SK-N-SH (cell line): ENCODE measurements around the gene NR6A1. TPM values are rescaled to one million over a fixed set of nuclear protein-coding genes. Genes with fewer than 3 reads are reported as not detected.

Source experiments
- CTCF ChIA-PET: fragments of 300-600, 350-600 bp; formaldehyde crosslinking; extraction: SDS; loops from one replicate; lab custom pipeline; 2021; lab: Yijun Ruan, JAX
- POLR2A ChIA-PET: fragments of 350-600 bp; sonication (Branson Sonifier 250); formaldehyde crosslinking; extraction: SDS; loops from one replicate; lab custom pipeline; 2020; ENCODE audit warnings: antibody characterized with exemption, inconsistent platforms; lab: Yijun Ruan, JAX
- DNase-seq: peaks from one replicate; pipeline ENCODE4 v3.0.0; 2012
- H2AFZ ChIP-seq: fragments of 200-600 bp; sonication (generic); 2 replicates; pipeline ENCODE4 v1.8.1; 2016; ENCODE audit warnings: antibody characterized with exemption, mild to moderate bottlenecking, low read depth
- H3F3A ChIP-seq: fragments of 200-600 bp; sonication (generic); replicated peaks from 2 replicates; pipeline ENCODE3; 2016; ENCODE audit warnings: antibody characterized with exemption, mild to moderate bottlenecking; ENCODE audit not compliant: insufficient read depth
- H3K27ac ChIP-seq, 2 experiments: fragments of 200-500 bp in 1 of 2; fragments of 200-600 bp in 1 of 2; sonication (Bioruptor generic) in 1 of 2; sonication (generic), shearing (Covaris generic) in 1 of 2; 2 replicates each; pipeline versions ENCODE4 v1.5.1 to v1.6.1; 2014 to 2016; ENCODE audit warnings: low read depth in 2 of 2, inconsistent platforms in 1 of 2, low read length in 1 of 2, mild to moderate bottlenecking in 1 of 2, mixed read lengths in 1 of 2
- H3K27me3 ChIP-seq: fragments of 200-600 bp; sonication (generic), shearing (Covaris generic); 2 replicates; pipeline ENCODE4 v1.6.1; 2016; ENCODE audit warnings: mixed run types; ENCODE audit not compliant: insufficient read depth
- H3K36me3 ChIP-seq, 2 experiments: fragments of 200-500 bp in 1 of 2; fragments of 200-600 bp in 1 of 2; sonication (Bioruptor generic) in 1 of 2; sonication (generic) in 1 of 2; replicated peaks in 1 of 2; 2 replicates each; pipeline versions ENCODE3 to v1.5.1; 2014 to 2016; ENCODE audit warnings: low read length in 1 of 2, mild to moderate bottlenecking in 1 of 2; ENCODE audit not compliant: insufficient read depth in 2 of 2, control insufficient read depth in 1 of 2
- H3K4me1 ChIP-seq, 2 experiments: fragments of 200-500 bp in 1 of 2; fragments of 200-600 bp in 1 of 2; sonication (Bioruptor generic) in 1 of 2; sonication (generic), shearing (Covaris generic) in 1 of 2; 2 replicates each; pipeline versions ENCODE4 v1.5.1 to v1.6.1; 2014 to 2016; ENCODE audit warnings: low read depth in 1 of 2, low read length in 1 of 2, mixed run types in 1 of 2; ENCODE audit not compliant: insufficient read depth in 2 of 2, control insufficient read depth in 1 of 2
- H3K4me2 ChIP-seq: fragments of 200-600 bp; sonication (generic), shearing (Covaris generic); 2 replicates; pipeline ENCODE4 v1.6.1; 2017; ENCODE audit warnings: mixed run types
- H3K4me3 ChIP-seq, 2 experiments: fragments of 200-500 bp in 1 of 2; fragments of 200-600 bp in 1 of 2; sonication (Bioruptor generic) in 1 of 2; sonication (generic), shearing (Covaris generic) in 1 of 2; 2 replicates each; pipeline versions ENCODE4 v1.5.1 to v1.8.1; 2014 to 2016; ENCODE audit warnings: low read depth in 2 of 2, inconsistent platforms in 1 of 2, low read length in 1 of 2, mild to moderate bottlenecking in 1 of 2, mixed read lengths in 1 of 2, moderate library complexity in 1 of 2
- H3K79me2 ChIP-seq: fragments of 200-600 bp; sonication (generic); 2 replicates; pipeline ENCODE4 v1.8.1; 2017; ENCODE audit warnings: mild to moderate bottlenecking; ENCODE audit not compliant: insufficient read depth
- H3K9ac ChIP-seq: fragments of 200-600 bp; sonication (generic); 2 replicates; pipeline ENCODE4 v1.6.1; 2017; ENCODE audit warnings: mixed run types
- H3K9me2 ChIP-seq: fragments of 200-600 bp; sonication (generic); 2 replicates; pipeline ENCODE4 v1.6.1; 2017; ENCODE audit warnings: mixed run types
- H3K9me3 ChIP-seq: fragments of 200-600 bp; sonication (generic); 2 replicates; pipeline ENCODE4 v1.6.1; 2017; ENCODE audit warnings: mixed run types, mild to moderate bottlenecking, moderate library complexity
- H4K20me1 ChIP-seq: fragments of 200-600 bp; sonication (generic); 2 replicates; pipeline ENCODE4 v1.6.1; 2017; ENCODE audit warnings: mild to moderate bottlenecking, mixed run types; ENCODE audit not compliant: insufficient read depth
- ELF1 ChIP-seq: IDR thresholded peaks from 2 replicates; pipeline ENCODE4 v1.4.0; 2012
- EP300 ChIP-seq, 2 experiments: IDR thresholded peaks; 2 replicates each; pipeline versions ENCODE4 v1.4.0 to v1.6.1; 2012; ENCODE audit warnings: borderline replicate concordance in 1 of 2, low read depth in 1 of 2, low read length in 1 of 2
- FOXJ3 ChIP-seq: sonication (generic); formaldehyde crosslinking; IDR thresholded peaks from 2 replicates; pipeline ENCODE4 v1.5.1; 2020; ENCODE audit warnings: mild to moderate bottlenecking, missing genetic modification reagents
- GATA2 ChIP-seq: sonication (generic); formaldehyde crosslinking; IDR thresholded peaks from 2 replicates; pipeline ENCODE4 v1.5.0; 2020; ENCODE audit warnings: mild to moderate bottlenecking, missing genetic modification reagents
- IRF3 ChIP-seq: fragments of 150-350 bp; IDR thresholded peaks from 2 replicates; pipeline ENCODE4 v1.6.1; 2016; ENCODE audit warnings: mild to moderate bottlenecking, low read depth, low read length
- MXI1 ChIP-seq: IDR thresholded peaks from 2 replicates; pipeline ENCODE4 v1.6.1; 2012; ENCODE audit warnings: mild to moderate bottlenecking, low read depth, low read length, improper control_type of control experiment
- PBX3 ChIP-seq: IDR thresholded peaks from 2 replicates; pipeline ENCODE4; 2012
- RXRA ChIP-seq: IDR thresholded peaks from 2 replicates; pipeline ENCODE4 v1.4.0; 2012; ENCODE audit warnings: low read depth, mild to moderate bottlenecking, borderline replicate concordance
- SIN3A ChIP-seq: IDR thresholded peaks from 2 replicates; pipeline ENCODE4 v1.6.1; 2012; ENCODE audit warnings: low read depth, mild to moderate bottlenecking, low read length, moderate library complexity, borderline replicate concordance
- TCF12 ChIP-seq: IDR thresholded peaks from 2 replicates; pipeline ENCODE4 v1.4.0; 2012
- USF1 ChIP-seq: IDR thresholded peaks from 2 replicates; pipeline ENCODE4 v1.4.0; 2012; ENCODE audit warnings: low read depth, borderline replicate concordance
- USF2 ChIP-seq: fragments of 150-350 bp; IDR thresholded peaks from 2 replicates; pipeline ENCODE4 v1.6.1; 2017; ENCODE audit warnings: antibody characterized with exemption, low read length, low read depth, borderline replicate concordance
- WGBS: methylation state at CpG from one replicate; pipeline ENCODE4 v1.1.6; 2017; ENCODE audit warnings: low lambda C conversion rate; 5-methylcytosine and 5-hydroxymethylcytosine counted together
- polyA plus RNA-seq, 3 experiments: library from polyadenylated mRNA; depleted of rRNA; stranded (reverse); fragments of >200 nt; gene quantifications; 2 replicates each; pipeline ENCODE4 v1.2.3, GENCODE V29; 2012

The NR6A1 gene
- polyA plus RNA-seq, 1 of the 3 experiments (the other 2 are of a cell fraction), result 1.2 TPM

DNA sequence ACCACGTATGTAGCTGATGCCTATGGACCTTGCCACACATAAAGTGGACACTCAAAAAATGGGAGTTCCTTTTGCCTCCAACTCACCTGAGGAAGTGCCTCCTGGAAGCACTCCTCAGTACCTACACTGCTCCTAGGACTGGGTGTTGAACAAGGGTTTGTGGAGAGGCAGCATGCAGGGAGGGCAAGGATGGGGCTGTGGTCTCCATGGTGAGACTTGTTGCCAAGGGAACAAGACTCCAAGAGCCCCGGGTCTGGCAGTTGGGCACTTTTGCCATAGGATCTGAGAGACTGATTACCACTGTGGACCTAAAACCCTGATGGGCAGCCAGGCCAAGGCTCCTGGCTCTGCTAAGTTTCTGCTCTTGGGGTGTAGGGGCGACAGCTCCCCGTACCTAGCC, 257.0 kb downstream of the NR6A1 start (continued):
- TF ChIP-seq USF2 (no peak), FOXJ3 (CRISPR knock-in tag) (no peak), ELF1 (no peak), USF1 (no peak)

GRCh38 chr9:124513376-124513994, 257.6 kb downstream of the NR6A1 start:
- 94% methylated on average over 5 of the region's 5 CpGs for WGBS

More at GRCh38 chr9:124513376-124513994, 257.6 kb downstream of the NR6A1 start:
- no peaks in the 10 kb centered on the region for H3K36me3 ChIP-seq
- POLR2A ChIA-PET, result interaction anchor here (2.2 kb wide), 1 partner anchor 14 kb away, joined by 6 read pairs; no protein-coding TSS in a partner anchor
- H3K27ac ChIP-seq, result no peak overlapping the region
- peaks cover 0 to 31% of the 10 kb centered on the region in 2 experiments; a peak in 2 of 4 replicates for H3K4me1 ChIP-seq
- TF ChIP-seq TCF12, result no peak
- TF ChIP-seq FOXJ3 (CRISPR knock-in tag), result no peak
- no peak for TF ChIP-seq IRF3
- no peak for TF ChIP-seq MXI1
- TF ChIP-seq EP300 (IDR thresholded peaks at IDR 0.05; ENCODE audit: borderline replicate concordance in 1 of 2, low read depth in 1 of 2, low read length in 1 of 2), result no peak
- TF ChIP-seq RXRA, result no peak
- no peak for TF ChIP-seq USF1
- TF ChIP-seq SIN3A, result no peak
- TF ChIP-seq GATA2 (CRISPR knock-in tag), result no peak
- TF ChIP-seq PBX3, result no peak
- no peaks in the 10 kb centered on the region for H3K27me3 ChIP-seq
- H3K4me3 ChIP-seq, result no peak overlapping the region
- H2AFZ ChIP-seq, result no peak overlapping the region
- no peaks in the 10 kb centered on the region for H4K20me1 ChIP-seq
- H3K4me2 ChIP-seq, result no peak overlapping the region
- no peaks in the 10 kb centered on the region for H3K9me3 ChIP-seq
- no peaks in the 10 kb centered on the region for H3K79me2 ChIP-seq
- H3K9me2 ChIP-seq, result no peaks in the 10 kb centered on the region
- no peaks in the 10 kb centered on the region for H3F3A ChIP-seq
- CTCF ChIA-PET, result interaction anchor here (0.9 to 5.0 kb wide), 5 partner anchors 12 to 123 kb away, joined by 3 to 20 read pairs (median 6); no protein-coding TSS in a partner anchor
- H3K9ac ChIP-seq, result no peak overlapping the region
- peak; percentile 42 for DNase-seq
